Measurements from ENCODE around the gene SLC34A3.

Gene SLC34A3

DNA sequence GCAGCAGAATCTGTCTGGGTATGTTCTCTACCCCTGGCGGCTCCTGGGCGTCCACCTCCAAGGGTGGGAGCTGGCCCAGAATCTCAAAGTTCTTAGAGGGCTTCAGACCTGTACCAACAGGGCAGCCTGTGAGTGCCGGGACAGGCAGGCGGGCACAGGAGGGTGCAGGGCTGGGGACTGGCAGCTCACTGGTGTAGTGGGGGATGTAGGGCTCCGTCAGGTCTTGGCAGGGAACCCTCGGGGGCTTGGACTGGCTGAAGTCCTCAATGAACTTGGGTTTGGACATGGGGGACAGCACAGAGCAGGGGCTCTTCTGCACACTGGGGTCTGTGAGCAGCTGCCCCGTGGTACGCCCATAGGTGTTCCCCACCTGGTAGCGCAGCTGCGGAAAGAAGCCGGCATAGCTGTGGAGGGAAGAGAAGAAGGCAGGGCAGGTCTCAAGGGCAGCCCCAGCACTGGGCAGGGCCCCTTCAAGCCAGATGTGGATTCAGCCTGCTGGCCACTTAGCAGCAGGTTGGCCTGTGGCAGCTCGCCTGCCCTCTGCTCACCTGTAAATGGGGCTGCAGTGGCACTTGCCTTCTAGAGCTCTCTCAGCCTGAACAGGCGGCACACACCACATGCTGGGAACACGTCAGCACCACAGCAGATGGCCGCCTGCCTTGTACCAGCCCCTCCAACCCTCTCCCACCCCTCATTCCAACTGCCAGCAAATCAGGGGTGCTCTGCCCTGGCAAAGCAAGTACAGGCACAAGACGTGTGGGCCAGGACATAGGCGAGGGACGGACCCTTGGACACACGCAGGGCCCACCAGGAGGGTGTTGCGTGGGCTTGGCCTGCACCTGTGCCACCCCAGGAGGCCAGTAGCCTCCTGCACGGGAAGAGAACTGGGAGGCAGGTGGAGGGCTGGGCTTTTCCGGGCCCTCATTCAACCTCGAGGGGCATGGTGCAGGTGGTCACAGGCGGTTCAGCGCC, 15.0 kb downstream of the SLC34A3 start:
- no peak overlapping the region for H3K4me3 ChIP-seq (ENCODE audit: low read depth, low read length)
- TF ChIP-seq, protein P1, sequence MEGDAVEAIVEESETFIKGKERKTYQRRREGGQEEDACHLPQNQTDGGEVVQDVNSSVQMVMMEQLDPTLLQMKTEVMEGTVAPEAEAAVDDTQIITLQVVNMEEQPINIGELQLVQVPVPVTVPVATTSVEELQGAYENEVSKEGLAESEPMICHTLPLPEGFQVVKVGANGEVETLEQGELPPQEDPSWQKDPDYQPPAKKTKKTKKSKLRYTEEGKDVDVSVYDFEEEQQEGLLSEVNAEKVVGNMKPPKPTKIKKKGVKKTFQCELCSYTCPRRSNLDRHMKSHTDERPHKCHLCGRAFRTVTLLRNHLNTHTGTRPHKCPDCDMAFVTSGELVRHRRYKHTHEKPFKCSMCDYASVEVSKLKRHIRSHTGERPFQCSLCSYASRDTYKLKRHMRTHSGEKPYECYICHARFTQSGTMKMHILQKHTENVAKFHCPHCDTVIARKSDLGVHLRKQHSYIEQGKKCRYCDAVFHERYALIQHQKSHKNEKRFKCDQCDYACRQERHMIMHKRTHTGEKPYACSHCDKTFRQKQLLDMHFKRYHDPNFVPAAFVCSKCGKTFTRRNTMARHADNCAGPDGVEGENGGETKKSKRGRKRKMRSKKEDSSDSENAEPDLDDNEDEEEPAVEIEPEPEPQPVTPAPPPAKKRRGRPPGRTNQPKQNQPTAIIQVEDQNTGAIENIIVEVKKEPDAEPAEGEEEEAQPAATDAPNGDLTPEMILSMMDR (IDR thresholded peaks at IDR 0.05; ENCODE audit: insufficient read depth, low read depth, low read length, missing control alignments), result no peak
- no peak for DNase-seq (ENCODE audit: low read depth)

GRCh38 chr9:137247135-137247915, 16.6 kb downstream of the SLC34A3 start:
- TF ChIP-seq, protein P1 (IDR thresholded peaks at IDR 0.05; ENCODE audit: insufficient read depth, low read depth, low read length, missing control alignments), result no peak
- no peak for DNase-seq (ENCODE audit: low read depth)
- H3K4me3 ChIP-seq (ENCODE audit: low read depth, low read length), result no peak overlapping the region

DNA sequence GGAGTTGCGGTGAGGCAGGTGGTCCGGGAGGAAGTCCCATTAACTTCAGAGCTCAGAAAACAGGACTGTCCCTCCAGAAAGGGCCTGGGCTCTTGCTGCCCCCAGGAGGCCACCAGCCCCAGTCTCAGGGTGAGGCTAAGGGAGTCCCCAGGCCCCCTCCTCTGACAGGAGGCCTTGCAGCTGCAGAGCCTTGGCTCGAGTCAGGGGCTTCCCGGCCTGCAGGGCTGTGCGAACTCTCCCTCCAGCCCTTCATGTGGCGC, 17.1 kb downstream of the SLC34A3 start:
- TF ChIP-seq, protein P1 (IDR thresholded peaks at IDR 0.05; ENCODE audit: insufficient read depth, low read depth, low read length, missing control alignments), result no peak
- DNase-seq (ENCODE audit: low read depth), result no peak
- H3K4me3 ChIP-seq (ENCODE audit: low read depth, low read length), result no peak overlapping the region

DNA sequence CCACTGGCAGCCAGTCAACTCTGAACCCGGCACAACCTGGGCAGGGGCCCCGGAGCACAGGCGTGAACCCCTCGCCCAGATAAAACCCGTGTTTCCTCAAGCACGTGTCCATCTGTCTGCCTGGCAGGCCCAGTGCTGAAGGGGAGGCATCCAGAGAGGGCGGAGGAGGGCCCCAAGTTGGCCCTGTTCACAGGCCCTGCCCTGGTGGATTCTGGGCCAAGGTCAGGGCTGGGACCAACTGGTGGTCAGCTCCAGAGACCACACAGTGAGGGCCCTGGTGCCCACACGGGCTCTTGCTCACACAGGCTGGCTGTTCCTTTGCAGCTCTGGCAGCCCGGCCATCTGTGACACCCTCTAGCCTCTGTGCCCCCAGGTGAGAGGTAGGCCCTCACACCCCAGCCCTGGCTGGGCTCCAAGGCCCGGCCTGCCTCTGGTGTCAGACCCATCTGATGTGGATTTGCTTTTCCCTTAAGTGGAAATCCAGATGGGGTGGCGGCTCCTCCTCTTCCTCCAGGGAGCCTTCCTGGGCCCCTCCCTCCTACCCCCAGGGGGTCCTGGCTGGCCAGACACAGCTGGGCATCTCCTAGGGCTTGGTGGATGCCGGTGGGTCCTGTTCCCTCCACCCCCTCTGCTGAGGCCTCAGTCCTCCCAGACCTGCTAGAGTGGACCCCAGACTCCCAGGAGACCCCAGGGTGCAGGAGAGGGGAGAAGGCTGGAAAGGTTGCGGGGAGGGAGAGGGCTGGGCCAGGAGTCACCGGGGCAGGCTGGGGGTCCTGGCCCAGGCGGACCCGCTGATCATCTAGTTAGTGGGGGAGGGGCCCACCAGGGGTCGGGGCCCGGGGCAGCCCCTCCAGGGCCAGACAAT, 19.9 kb downstream of the SLC34A3 start:
- TF ChIP-seq, protein P1 (IDR thresholded peaks at IDR 0.05; ENCODE audit: insufficient read depth, low read depth, low read length, missing control alignments), result no peak
- DNase-seq (ENCODE audit: low read depth), result no peak
- H3K4me3 ChIP-seq (ENCODE audit: low read depth, low read length), result no peak overlapping the region

- TF ChIP-seq, protein P1 (IDR thresholded peaks at IDR 0.05; ENCODE audit: insufficient read depth, low read depth, low read length, missing control alignments), result no peak
- no peak for DNase-seq (ENCODE audit: low read depth)
- no peak within 1 kb of the TSS for H3K4me3 ChIP-seq (ENCODE audit: low read depth, low read length)
Observed at GRCh38 chr9:137251194-137251461, 20.4 kb downstream of the SLC34A3 start, which contains the start of gene STPG3. Gene STPG3, plus strand, starts transcription at chr9:137251286. Its CDS starts 1 bp downstream, at chr9:137251287.

- DNase-seq (ENCODE audit: low read depth), result no peak
- H3K4me3 ChIP-seq (ENCODE audit: low read depth, low read length), result no peak overlapping the region
- TF ChIP-seq, protein P1 (IDR thresholded peaks at IDR 0.05; ENCODE audit: insufficient read depth, low read depth, low read length, missing control alignments), result no peak
Observed at GRCh38 chr9:137251490-137252268, 21.0 kb downstream of the SLC34A3 start.
